ENCODE results near the gene ST8SIA5. TPM values are rescaled to one million over a fixed set of nuclear protein-coding genes. Genes with fewer than 3 reads are reported as not detected.

ST8SIA5 gene
- total RNA-seq, 2 donors from 2014 or later: 0.62 TPM; not detected in 1

DNA sequence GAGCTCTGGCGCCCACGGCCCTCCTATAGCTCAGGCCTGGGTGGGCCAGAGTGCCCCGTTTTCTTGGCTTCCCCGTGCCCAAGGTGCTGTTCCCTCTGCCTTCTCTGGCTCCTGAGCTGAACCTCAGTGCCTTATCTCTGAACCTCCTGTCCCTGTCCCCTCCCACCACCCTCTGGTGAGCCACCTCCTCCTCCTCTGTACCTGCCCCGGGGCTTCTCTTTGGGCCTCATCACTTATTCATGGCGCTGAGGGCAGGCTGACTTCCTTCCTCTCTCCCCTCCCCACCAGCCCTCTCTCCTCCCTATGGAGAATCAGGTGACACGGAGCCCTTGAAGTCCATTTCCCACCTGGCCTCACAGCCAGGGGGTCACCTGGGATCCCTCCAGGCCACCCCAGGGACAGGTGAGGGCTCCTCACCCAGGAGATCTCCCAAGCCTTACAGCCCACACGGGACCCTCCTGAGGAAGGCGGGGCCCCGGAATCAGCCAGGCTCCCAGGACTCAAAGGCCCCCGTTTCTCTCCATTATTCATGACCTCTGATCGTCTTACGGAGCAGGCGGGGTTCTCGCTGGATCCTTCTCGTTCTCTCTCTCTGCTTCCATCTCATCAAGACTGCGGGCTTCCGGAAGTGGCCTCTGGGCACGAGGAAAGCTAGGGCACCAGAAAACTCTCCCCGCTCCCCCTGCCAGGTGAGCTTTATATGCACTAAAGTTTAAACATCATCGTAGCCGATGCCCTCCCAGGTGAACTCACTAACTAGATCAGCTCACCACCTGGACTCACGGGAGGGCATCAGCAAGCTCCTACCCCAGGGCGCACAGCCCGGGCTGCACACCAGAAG lies 99.5 kb downstream of the ST8SIA5 start, which contains the start of gene LOXHD1:
TSS of gene LOXHD1 (minus strand) at position 106 of the 841 bp plus-strand sequence. CDS start 187 bp downstream, outside the sequence.
- WGBS: 81% methylated on average over 25 of the region's 25 CpGs
- Histone ChIP-seq H3K9me3 (no peaks in the 10 kb centered on the region), H3K4me1 (replicated peaks) (no peaks in the 10 kb centered on the region), H3K27me3 (replicated peaks; ENCODE audit: insufficient read depth) (no peaks in the 10 kb centered on the region), H3K27ac (no peak within 1 kb of the TSS), H3K4me3 (no peak within 1 kb of the TSS), H3K36me3 (no peaks in the 10 kb centered on the region)
- intact Hi-C loops (cut with DNase I): loop anchor here (5.0 kb wide), 1 partner anchor 375 kb away; no protein-coding TSS in a partner anchor
- no peak for DNase-seq (ENCODE audit: low spot score)
- TF ChIP-seq, protein P1, sequence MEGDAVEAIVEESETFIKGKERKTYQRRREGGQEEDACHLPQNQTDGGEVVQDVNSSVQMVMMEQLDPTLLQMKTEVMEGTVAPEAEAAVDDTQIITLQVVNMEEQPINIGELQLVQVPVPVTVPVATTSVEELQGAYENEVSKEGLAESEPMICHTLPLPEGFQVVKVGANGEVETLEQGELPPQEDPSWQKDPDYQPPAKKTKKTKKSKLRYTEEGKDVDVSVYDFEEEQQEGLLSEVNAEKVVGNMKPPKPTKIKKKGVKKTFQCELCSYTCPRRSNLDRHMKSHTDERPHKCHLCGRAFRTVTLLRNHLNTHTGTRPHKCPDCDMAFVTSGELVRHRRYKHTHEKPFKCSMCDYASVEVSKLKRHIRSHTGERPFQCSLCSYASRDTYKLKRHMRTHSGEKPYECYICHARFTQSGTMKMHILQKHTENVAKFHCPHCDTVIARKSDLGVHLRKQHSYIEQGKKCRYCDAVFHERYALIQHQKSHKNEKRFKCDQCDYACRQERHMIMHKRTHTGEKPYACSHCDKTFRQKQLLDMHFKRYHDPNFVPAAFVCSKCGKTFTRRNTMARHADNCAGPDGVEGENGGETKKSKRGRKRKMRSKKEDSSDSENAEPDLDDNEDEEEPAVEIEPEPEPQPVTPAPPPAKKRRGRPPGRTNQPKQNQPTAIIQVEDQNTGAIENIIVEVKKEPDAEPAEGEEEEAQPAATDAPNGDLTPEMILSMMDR (IDR thresholded peaks at IDR 0.05): no peak
- TF ChIP-seq POLR2AphosphoS5 (IDR thresholded peaks at IDR 0.05) (no peak), POLR2A (IDR thresholded peaks at IDR 0.05) (no peak)

DNA sequence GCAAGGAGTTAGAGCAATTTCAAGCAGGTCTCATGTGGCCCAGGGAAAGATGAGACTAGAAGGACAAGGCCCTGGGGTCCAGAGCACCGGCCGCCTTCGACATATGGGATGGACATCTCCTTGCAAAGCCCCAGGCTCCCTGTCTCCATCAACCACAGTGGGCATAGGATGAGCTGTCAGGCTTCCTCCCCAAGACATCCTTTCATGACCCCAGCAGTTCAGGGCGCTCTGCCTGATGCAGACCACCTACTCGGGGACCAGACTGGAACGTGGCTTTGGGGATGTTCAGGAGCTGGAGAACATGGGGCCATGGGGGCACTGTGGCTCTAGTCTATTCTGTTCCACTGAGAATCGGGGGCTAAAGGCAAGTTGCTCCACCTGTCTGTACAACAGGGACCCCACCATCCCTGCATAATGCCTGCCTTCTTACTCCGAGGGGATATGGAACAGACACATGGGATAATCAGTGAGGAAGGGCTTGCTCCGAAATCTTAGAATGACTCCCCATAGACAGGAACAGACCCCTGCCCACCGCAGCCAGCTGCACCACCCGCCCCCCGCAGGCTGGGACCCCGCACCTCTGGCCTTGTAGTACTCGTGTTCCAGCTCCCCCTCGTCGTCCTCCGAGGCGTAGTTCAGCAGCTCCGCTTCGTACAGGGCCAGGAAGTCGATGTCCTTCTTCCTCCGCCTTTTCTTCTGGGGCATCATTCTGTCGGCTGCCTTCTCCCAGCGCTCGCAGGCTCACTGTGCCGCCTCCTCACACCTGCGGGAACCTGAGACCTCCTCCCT lies 100.3 kb downstream of the ST8SIA5 start:
- TF ChIP-seq, protein P1 (IDR thresholded peaks at IDR 0.05): no peak
- TF ChIP-seq POLR2AphosphoS5 (IDR thresholded peaks at IDR 0.05): no peak
- TF ChIP-seq POLR2A (IDR thresholded peaks at IDR 0.05): no peak
- no peak overlapping the region for H3K4me3 ChIP-seq
- DNase-seq (ENCODE audit: low spot score): no peak
- H3K9me3 ChIP-seq: no peaks in the 10 kb centered on the region
- H3K27me3 ChIP-seq (replicated peaks; ENCODE audit: insufficient read depth): no peaks in the 10 kb centered on the region
- H3K27ac ChIP-seq: no peak overlapping the region
- no peaks in the 10 kb centered on the region for H3K4me1 ChIP-seq (replicated peaks)
- WGBS: 80% methylated on average over 27 of the region's 27 CpGs
- H3K36me3 ChIP-seq: no peaks in the 10 kb centered on the region
- intact Hi-C loops (cut with DNase I): loop anchor here (5.0 kb wide), 1 partner anchor 374 kb away; no protein-coding TSS in a partner anchor

DNA sequence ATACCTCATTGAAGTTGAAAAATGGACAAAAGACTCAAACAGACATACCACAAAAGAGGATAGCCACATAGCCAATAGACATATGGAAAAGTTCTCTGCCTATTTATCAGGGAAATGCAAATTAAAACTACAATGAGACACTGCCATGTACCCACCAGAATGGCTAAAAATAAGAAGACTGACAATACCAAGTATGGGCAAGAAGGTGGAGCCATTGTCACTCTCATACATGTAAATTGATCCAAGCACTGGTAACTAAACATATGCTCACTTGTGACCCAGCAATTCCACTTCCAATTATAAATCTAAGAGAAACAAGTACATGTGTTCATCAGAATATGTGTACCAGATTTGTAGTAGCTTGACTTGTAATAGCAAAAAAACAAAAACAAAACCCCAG lies 104.5 kb downstream of the ST8SIA5 start:
- intact Hi-C loops (cut with DNase I): no loop called here
- Histone ChIP-seq H3K36me3 (no peaks in the 10 kb centered on the region), H3K4me1 (replicated peaks) (no peaks in the 10 kb centered on the region), H3K27ac (no peak overlapping the region), H3K27me3 (replicated peaks; ENCODE audit: insufficient read depth) (no peaks in the 10 kb centered on the region), H3K9me3 (no peaks in the 10 kb centered on the region), H3K4me3 (no peak overlapping the region)
- TF ChIP-seq, protein P1 (IDR thresholded peaks at IDR 0.05): no peak
- TF ChIP-seq POLR2A (IDR thresholded peaks at IDR 0.05) (no peak), POLR2AphosphoS5 (IDR thresholded peaks at IDR 0.05) (no peak)
- no peak for DNase-seq (ENCODE audit: low spot score)

DNA sequence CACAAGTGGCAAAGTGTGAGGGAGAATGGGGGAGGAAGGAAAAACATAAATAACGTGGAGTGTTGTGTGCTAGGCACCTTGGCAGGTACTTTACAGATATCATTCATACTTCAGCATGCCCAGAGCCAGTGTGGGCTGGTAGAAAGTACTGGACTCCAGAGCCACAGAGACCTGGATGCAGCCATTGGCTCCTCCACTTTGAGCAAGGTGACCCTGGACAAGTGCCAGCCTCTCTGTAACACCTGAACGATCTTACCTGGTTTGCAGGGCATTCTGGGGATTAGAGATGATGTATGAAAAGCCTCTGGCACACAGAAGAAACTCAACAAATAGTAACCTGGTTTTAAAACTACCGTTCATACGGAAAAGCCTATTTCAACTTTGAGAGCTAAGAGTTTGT lies 106.2 kb downstream of the ST8SIA5 start:
- TF ChIP-seq, protein P1 (IDR thresholded peaks at IDR 0.05): no peak
- TF ChIP-seq POLR2A (IDR thresholded peaks at IDR 0.05) (no peak), POLR2AphosphoS5 (IDR thresholded peaks at IDR 0.05) (no peak)
- 71% methylated on average over 4 of the region's 4 CpGs for WGBS
- H3K9me3 ChIP-seq: no peaks in the 10 kb centered on the region
- no peak overlapping the region for H3K27ac ChIP-seq
- no peaks in the 10 kb centered on the region for H3K4me1 ChIP-seq (replicated peaks)
- H3K4me3 ChIP-seq: no peak overlapping the region
- intact Hi-C loops (cut with DNase I): no loop called here
- no peaks in the 10 kb centered on the region for H3K36me3 ChIP-seq
- H3K27me3 ChIP-seq (replicated peaks; ENCODE audit: insufficient read depth): no peaks in the 10 kb centered on the region
- no peak for DNase-seq (ENCODE audit: low spot score)
